Measurements from ENCODE around the gene LAMA2.

The LAMA2 gene

DNA sequence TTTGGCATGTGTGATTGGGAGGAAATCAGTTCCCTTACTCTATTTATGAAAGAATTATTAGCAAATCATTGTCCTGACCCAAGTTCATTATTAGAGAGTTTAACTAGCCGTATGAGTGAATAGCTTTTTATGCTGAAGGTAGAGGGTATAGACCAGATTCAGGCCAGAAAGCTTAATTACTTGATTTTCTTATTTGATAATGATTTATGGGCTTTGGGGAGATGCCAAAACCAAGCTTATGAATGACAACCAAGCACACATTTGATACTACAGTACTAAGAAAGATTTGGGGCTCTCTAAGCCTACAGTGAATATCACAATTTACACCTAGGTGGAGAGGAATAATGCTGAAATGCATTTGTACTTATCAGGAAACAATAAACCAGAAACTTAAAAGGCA lies 633.8 kb downstream of the LAMA2 start:
- no peak for DNase-seq (ENCODE audit: low read depth)

DNA sequence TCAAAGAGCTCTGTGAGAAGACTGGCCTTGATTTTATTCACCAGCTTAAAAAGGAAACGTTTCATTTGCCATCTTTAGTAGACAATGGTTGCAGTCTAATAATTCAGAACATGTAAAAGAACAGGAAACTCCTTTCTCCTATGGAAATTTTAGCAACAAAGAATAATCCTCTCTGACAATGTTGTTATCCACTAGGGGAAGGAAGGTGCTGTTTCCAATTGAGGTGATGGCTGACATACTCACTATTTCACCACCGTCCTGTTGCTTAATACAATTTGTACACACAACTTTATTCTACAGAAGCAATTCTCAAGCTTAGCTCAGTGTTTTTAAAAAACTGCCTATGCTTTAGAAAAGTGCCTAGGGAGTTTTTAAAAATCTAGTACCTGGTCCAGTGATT lies 634.4 kb downstream of the LAMA2 start:
- DNase-seq (ENCODE audit: low read depth) = no peak

DNA sequence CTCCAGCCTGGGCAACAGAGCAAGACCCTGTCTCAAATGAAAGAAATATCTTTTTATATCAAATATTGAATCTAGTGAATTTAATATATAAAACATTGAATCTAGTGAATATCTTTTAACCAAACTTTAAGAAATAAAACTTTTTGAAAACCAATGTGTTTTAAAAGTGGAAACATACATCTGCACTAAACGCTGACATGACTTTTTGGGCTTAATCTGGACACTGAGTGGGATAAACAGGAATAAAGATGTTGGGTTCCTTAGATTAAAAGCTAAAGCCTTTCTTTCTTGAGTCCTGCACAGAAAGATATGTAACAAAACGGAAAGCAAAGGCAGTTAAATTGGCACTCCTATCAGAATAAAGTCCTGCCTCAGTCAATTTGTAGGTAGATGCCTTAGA lies 636.8 kb downstream of the LAMA2 start:
- no peak for DNase-seq (ENCODE audit: low read depth)

DNA sequence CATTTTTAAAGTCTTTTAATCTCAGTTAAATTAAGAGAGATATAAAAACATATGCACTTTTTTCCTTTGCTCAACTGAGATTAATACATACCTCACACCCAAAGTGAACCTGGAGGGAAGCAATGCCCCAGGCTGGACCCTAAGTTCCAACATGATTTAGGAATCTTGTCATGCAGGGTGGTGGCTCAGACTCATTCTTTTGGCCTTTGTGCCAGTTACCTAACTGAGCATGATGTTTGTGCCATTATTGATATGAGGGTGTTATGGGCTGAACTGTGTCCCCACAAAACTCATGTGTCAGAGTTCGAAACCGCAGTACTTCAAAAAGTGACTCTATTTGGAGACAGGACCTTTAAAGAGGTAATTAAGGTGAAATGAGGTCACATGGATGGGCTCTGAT lies 639.0 kb downstream of the LAMA2 start:
- DNase-seq (ENCODE audit: low read depth) = no peak

DNA sequence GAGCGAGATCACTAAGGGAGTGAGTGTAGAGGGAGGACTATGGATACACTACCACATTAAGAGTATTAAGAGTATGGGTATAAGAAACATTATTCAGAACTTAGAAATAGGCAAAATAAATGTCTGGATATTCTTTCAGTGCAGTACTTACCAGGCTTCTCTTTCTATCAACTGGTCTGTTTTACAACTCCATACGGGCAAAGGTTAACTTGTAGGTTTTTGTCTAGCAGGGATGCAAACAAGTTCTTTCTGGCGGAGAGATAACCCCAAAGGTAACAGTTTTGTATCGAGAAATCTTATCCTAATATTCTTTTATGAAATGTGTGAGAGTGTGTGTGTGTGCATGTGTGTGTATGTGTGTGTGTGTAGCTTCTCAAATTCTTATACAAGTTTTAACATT lies 640.9 kb downstream of the LAMA2 start:
- no peak for DNase-seq (ENCODE audit: low read depth)

DNA sequence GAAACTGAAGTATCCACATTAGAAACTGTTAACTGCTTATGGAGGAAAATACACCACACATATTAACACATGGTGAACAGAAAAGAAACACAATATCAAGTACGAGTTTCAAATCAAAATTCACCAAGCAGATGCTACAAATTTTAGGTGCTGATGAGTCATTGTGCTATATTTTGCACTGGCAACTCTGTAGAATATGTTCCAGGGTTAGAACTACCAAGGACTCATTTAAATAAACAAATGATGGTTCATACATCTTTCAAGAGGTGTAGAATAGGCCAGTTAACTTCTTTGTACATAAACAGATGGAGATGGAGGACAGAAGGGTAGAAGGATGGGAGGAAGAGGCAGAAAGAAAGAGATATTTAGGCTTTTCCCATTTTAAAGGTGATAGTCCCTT lies 642.1 kb downstream of the LAMA2 start:
- no peak for DNase-seq (ENCODE audit: low read depth)

DNA sequence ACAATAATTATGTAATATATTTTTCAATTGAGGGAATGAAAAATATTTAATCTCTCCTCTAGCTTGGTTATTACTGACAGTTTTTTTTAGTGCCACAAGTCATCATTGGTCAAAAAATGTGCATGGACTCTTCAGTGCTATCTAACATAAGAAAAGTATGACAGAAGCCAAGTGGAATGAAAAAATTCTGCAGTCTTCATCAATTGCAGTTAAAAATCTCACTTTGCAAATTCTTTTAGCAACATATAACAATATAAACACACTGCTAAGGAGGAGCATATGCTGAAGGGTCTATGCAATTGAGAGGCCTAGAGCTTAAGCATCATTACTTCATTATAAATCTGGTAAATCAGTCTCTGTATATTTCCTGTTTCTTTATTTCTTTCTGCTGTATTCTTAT lies 652.0 kb downstream of the LAMA2 start:
- DNase-seq (ENCODE audit: low read depth) = no peak

DNA sequence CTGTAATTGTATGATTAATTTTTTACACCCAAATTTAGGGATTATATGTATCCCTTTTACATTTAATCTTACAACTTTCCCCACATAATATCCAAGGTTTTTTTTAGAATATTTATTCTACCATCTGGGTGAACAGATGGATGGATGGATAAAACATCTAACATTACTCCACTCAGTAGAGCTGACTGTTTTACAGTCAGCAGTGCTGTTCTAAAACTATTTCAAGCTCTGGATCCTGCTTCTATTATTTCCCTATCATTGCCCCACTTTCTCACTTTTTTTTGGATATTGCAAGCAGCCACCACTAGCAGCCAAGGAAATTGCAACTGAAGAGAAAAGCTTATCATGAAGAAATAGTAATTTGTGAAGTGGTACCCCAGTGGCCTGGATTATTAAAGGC lies 653.3 kb downstream of the LAMA2 start:
- no peak for DNase-seq (ENCODE audit: low read depth)

DNA sequence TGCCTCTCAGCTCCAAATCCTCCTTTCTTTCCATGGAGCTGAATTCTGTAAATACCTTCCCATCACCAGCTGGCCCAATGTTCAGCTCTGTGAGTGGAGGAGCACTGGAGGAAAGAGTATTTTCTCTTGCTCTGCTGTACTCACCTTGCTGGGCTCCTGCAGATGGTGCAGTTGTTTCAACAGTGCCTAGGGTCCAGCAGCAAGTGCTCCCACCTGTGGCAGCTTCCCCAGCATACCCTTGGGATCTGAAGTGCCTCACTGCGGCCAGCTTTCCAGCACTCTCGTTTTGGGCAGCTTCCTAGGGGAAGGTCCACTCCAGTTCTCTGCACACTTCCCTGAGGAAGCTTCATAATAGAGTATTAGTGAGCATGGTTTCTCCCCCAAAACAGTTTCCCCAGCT lies 656.1 kb downstream of the LAMA2 start:
- DNase-seq (ENCODE audit: low read depth) = no peak

DNA sequence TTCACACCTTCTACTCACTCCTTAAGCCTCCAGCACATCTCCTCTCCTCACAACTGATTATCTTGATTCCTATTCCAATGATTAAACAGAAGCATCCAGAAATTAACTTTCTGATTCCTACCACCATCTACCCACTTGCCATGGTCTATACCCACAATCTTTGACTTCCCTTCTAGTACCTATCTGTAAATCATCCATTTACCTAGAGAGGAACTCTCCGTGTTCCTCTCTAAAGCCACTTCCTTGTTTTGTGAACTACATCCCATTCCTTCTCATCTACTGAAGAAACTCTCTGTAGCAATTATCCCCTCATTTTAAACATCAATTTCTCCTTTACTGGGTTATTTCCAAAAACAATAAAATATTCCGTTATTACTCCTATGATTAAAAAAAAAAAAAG lies 659.8 kb downstream of the LAMA2 start:
- no peak for DNase-seq (ENCODE audit: low read depth)

DNA sequence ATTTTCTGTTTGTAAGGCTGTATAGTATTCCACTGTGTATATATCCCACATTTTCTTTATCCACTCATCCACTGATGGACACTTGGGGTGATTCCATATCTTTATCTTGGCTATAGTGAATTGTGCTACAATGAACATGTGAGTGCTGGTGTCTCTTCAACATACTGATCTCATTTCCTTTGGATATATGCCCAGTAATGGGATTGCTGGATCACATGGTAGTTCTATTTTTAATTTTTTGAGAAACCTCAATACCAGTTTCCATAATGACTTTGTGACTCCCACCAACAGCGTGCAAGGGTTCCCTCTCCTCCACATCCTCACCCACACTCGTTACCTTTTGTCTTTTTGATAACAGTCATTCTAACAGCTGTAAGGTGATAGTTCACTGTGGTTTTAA lies 661.0 kb downstream of the LAMA2 start:
- DNase-seq (ENCODE audit: low read depth) = no peak

DNA sequence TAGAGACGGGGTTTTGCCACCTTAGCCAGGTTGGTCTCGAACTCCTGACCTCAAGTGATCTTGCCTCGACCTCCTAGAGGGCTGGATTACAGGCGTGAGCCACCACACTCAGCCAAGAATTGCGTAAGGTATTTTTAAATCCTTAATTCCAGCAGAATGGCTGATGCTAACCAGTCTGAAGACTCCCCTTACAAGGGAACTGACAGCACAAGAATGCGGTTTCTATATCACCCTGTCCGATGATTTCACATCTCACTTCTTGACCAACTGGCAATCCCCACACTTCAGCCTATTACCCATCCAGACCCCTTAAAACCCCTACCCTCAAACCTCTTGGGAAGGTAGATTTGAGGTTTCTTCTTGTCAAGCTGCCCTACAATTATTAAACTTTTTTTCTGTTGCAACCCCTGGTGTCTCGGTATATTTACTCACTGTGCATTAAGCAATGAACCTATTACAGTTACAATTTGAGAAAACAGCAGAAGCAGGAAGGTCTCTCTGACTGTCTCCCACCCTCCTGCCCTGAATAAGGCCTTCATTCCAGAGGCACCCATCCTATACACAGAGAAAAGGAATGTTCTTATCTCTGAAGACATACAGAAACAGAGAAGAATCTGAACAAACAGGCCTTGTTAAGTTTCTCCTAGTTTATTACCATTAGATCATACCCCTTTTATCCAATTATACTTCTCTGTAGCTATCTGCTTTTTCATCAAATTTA lies 662.1 kb downstream of the LAMA2 start:
- no peak for DNase-seq (ENCODE audit: low read depth)

DNA sequence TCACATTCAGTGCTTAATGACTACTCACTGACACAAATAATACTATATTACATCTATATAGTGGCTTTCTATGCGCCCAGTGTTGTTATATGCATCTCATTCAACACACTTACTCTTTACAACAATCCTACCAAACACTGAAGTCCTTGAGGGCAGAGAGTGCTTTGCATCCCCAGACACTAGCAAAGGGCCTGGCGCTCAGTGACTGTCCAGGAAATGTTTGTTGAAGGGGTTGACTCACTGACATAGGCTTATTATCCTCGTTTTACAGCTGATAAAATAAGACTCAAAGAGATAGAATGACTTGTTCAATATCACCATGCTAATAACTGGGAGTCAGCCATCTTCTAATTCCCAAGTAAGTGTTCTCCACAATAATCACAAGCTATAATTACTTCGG lies 663.8 kb downstream of the LAMA2 start:
- no peak for DNase-seq (ENCODE audit: low read depth)

DNA sequence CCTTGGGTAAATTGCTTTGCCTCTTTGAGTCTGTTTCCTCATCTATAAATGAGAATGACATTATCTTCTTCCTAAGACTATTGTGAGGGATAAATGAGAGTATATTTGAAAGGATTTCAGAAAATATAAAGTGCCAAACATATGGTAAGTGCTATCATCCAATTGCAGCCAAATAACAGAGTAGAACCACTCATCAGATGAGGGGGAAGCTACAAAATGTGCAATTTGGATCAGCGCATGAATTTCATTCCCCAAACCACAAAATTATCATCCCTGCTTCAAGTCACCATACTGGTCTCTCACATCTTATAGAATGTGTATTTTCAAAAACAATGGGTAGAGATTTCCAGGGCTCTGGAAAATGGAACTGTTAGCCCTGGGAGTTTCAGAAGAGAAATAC lies 668.5 kb downstream of the LAMA2 start:
- DNase-seq (ENCODE audit: low read depth) = no peak

DNA sequence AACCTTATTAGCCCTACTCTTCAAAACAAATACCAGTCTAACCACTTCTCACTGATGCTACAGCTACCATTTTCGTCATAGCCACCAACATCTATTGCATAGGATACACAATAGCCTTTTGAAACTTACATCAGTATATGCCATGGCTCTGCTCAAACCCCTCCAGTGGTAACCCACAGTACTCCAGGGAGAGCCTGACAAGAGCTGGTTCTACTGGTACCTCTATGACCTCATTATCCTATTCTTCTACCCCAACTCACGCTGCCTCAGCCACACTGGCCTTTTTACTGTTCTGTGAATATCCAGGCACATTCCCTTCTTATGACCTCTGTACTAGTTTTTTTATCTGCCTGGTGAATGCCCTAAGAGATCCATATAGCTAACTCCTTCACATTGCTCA lies 669.5 kb downstream of the LAMA2 start:
- DNase-seq (ENCODE audit: low read depth) = no peak

DNA sequence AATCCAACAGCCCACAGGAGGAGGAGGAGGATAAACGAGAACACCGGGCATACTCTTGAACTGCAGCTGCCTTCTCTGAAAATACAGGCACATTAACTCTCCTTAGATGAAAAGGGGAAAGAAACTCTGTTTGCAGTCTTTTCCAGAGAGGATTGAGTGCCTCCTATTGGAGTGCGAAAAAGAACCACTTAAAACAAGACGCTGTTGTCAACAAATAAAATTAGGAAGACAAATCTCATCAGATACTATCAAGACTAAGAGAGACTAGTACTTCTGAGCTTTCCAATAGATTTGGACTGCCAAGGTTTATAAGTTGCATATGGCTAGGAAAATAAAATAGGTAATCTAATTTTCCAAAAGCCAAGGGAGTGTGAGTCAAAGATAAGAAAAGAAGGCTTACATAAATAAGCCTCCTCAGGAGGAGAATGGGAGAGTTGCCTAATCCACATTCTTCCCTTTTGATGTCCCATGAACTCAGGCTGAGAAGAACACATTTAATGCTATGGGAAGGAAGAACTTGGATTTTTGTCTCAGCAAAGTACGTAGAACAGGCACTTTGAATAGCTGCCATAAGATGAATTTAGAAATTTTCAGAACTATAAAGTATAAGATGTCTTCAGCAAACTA lies 672.4 kb downstream of the LAMA2 start:
- no peak for DNase-seq (ENCODE audit: low read depth)

DNA sequence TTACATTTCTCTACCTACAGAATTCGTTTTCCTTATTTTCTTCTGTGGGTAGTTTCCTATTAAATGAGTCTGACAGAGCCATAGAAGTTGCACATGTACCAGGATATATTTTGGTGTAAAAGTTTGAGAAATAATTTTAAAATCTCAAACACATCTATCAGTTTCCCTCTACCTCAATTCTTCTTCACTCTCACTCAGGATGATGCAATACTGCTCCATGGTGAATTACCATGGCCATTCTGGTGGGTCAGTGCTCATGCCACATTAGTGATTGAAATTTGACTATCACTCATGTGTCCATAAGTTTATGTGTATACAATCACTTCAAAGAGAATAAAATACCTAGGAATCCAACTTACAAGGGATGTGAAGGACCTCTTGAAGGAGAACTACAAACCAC lies 675.3 kb downstream of the LAMA2 start:
- DNase-seq (ENCODE audit: low read depth) = no peak

DNA sequence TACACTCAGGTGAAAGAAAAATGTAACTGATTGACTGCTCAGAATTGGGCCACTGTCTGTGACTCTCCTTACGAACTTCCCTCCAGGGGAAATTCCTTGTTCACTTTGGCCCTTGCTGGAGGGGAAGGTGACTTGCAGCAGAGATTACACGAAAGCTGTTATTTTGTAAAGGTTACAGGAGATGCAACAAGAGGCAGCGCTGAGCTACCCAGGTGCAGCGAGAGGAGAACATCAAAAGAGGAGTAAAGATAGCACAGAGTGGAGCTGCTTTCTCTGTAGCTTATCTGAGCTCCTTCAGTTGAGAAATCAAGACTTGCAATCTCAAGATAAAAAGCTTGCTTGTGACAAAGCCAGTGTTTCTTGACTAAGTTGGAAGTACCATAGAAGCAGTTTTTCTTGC lies 682.4 kb downstream of the LAMA2 start:
- no peak for DNase-seq (ENCODE audit: low read depth)

DNA sequence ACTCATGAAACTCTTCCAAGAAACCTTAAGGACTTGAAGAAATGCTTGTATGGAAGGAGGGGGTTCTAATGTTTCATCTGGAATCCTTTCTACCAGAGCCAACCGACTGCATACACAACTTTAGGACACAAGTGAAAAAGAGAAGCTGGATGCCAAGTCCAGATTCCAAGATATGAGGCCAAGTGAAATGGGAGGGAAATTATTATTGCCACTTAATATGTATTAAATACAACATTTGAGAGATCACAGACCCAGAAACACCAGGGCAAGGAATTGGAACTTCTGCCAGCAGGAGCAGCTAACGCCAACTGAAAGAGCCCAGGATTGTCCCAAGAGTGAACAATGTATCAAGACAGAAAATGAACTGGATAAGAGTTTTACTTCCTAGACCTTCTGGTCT lies 682.9 kb downstream of the LAMA2 start:
- DNase-seq (ENCODE audit: low read depth) = no peak

All from HS-5 (cell line).